ENCODE results near the gene NCS1.

The NCS1 gene

GRCh38 chr9:130284690-130285089 lies 112.5 kb downstream of the NCS1 start:
- TF ChIP-seq CTCF (IDR thresholded peaks at IDR 0.05; ENCODE audit: low read depth, low read length), result no peak
- no peak for DNase-seq (ENCODE audit: low read depth, low spot score)
- in situ Hi-C loops (cut with HindIII; ENCODE audit: low sequenced_read_pairs), result no loop called here
- H3K4me3 ChIP-seq (ENCODE audit: low read depth, low read length), result no peak overlapping the region

GRCh38 chr9:130285271-130285670 lies 113.1 kb downstream of the NCS1 start:
- H3K4me3 ChIP-seq (ENCODE audit: low read depth, low read length), result no peak overlapping the region
- in situ Hi-C loops (cut with HindIII; ENCODE audit: low sequenced_read_pairs), result no loop called here
- no peak for TF ChIP-seq CTCF (IDR thresholded peaks at IDR 0.05; ENCODE audit: low read depth, low read length)
- DNase-seq (ENCODE audit: low read depth, low spot score), result no peak

GRCh38 chr9:130286072-130286770 lies 114.0 kb downstream of the NCS1 start:
- no peak for DNase-seq (ENCODE audit: low read depth, low spot score)
- TF ChIP-seq CTCF (IDR thresholded peaks at IDR 0.05; ENCODE audit: low read depth, low read length), result no peak
- in situ Hi-C loops (cut with HindIII; ENCODE audit: low sequenced_read_pairs), result no loop called here
- no peak overlapping the region for H3K4me3 ChIP-seq (ENCODE audit: low read depth, low read length)

Data from astrocyte of the spinal cord (primary cell).